GM19467 (cell line): ENCODE measurements around the gene DKC1.
A peak's percentile ranks its signal among the peaks of the same experiment; 100 is the strongest.
"Not testable (repeated sequence)": the region's sequence is repeated elsewhere in the genome, so short reads cannot be mapped to it uniquely, and the experiment has no call there.

Experiments
- ATAC-seq: cut with Tn5 transposase; IDR thresholded peaks from one replicate; pipeline ENCODE4 v1.9.1; 2021; ENCODE audit warnings: mild to moderate bottlenecking, moderate library complexity; ENCODE audit not compliant: unreplicated experiment

DKC1 gene

DNA sequence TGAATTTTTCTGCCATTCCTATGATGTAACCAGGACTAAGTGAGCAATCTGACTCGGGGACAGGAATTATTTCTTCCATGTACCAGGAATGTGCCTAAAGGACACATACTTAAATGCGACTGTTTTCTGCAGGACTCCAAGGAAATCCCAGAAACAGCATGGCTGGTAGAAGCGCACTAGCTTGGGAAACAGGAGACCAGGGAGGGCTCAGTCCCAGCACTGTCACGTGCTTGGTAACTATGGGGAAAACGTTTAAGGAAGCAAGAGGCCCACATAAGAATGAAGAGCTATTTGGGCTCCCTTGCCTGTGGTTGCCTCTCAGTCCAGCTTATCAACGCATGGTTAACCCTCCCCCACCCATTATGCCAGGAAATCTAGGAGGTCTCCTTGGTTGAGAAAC lies 23.1 kb downstream of the DKC1 start:
- ATAC-seq: no peak

GRCh38 chrX:154791467-154791866 lies 28.8 kb downstream of the DKC1 start:
- ATAC-seq: no peak

GRCh38 chrX:154791939-154792338 lies 29.3 kb downstream of the DKC1 start:
- ATAC-seq: no peak

GRCh38 chrX:154793084-154793795 lies 30.6 kb downstream of the DKC1 start:
- no peak for ATAC-seq

- ATAC-seq: no peak
These were observed 32.4 kb downstream of the DKC1 start for GRCh38 chrX:154795016-154795415.

- no peak for ATAC-seq
These were observed 34.3 kb downstream of the DKC1 start for GRCh38 chrX:154797006-154797405.

DNA sequence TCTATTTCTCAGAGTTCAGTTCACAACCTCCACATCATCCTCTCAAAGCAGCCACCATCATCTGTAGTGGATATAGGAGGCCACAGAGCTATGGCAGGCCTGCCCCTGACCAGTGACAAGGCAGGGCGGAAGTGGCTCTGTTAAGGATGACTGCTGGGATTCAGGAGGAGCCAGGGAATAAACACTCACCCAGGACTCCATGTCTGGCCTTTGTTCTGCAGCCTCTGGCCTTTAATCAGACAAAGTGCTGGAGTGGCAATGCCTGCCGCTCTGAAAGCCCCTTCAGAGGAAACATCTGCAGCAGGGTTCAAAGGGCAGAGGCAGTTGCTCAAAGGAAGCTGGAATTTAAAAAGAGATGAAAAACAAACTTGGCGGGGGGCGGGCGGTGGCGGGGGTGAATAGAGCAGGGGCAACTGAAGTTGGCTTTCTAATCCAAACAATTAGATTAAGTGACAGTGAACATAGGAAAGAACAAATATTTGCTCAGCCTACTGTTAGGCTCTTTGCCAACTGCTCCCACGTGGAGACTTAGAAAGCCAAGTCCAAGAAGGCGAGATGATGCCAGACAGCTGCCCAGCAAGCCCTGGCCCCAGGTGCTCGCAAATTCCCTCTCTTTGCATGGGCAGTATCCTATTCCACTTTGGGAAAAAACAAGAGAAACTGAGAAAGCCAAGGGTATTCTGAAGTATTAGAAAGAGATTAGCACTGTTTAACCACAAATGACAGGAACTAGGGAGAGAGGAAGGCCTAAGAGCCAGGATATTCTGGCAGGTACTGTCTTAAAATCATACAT lies 37.1 kb downstream of the DKC1 start:
- no peak for ATAC-seq

- no peak for ATAC-seq
These were observed 38.0 kb downstream of the DKC1 start for GRCh38 chrX:154800478-154801210.

- no peak for ATAC-seq
These were observed 40.3 kb downstream of the DKC1 start for GRCh38 chrX:154802947-154803346.

DNA sequence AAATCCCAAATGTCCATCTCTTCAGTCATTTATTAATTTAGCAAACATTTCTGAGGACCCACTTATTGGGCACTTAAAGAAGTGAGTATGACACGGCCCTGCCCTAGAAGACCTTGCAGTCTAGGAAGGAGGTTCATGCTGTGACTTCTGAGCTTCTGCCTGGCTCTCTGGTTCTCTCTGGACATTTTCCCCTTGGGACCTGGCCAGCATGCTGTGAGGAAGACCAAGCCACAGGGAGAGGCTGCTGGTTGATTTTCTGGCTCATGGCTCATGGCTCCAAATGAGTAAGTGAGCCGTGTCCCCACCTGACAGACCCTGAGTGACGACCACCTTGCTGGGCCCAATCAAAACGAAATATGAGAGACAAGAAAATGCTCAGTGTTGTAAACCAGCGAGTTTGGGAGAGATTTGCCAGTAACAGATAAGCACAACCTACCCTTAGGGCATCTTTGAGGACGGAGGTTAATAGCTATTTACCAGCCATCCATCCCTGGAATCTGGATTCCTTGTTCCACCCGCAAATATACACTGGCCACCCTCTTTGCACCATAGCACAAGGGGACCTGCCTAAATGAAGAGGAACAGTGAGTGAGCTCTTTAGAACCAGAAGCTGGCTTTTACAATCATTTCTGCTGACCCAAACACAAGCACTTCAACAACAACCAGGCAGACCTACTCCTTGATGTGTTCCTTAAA lies 41.7 kb downstream of the DKC1 start:
- ATAC-seq: no peak

GRCh38 chrX:154804957-154805695 lies 42.5 kb downstream of the DKC1 start, which contains the start of gene MPP1:
Gene MPP1 (minus strand): TSS chrX:154805485. CDS start chrX:154805373, 112 bp downstream.
- peak; percentile 83 for ATAC-seq

- no peak for ATAC-seq
These were observed 43.0 kb downstream of the DKC1 start for GRCh38 chrX:154805696-154806091.

GRCh38 chrX:154806837-154807501 lies 44.3 kb downstream of the DKC1 start:
- ATAC-seq: no peak

- no peak for ATAC-seq
These were observed 47.4 kb downstream of the DKC1 start for GRCh38 chrX:154809939-154810665.

GRCh38 chrX:154812341-154813101 lies 49.9 kb downstream of the DKC1 start:
- ATAC-seq: no peak

GRCh38 chrX:154813801-154814200 lies 51.1 kb downstream of the DKC1 start:
- no peak for ATAC-seq

DNA sequence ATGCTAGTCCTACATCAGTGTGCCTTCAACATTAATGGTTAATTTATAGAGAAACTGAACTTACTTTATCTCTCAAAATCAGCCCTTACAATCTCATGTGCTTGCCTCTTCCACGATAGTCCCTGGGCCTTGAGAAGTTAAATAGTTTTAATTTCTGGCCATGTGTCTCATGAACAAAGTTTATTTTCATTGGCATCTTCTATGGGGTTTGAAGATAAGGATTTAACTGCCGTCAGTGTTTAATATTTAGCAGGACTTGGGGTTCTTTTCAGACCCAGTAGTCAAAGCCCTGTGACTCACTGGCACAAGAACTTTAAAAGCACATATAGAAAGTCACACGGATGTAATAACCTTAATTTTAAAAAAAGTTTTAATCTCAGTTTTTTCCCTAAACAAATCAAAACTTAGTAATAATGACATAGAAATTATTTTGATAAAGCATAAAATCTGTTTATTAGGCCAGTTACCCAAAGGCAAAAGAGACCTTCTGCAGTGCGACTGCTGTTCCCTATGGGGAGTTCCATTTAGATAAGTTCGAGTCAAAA lies 52.7 kb downstream of the DKC1 start:
- ATAC-seq: no peak

DNA sequence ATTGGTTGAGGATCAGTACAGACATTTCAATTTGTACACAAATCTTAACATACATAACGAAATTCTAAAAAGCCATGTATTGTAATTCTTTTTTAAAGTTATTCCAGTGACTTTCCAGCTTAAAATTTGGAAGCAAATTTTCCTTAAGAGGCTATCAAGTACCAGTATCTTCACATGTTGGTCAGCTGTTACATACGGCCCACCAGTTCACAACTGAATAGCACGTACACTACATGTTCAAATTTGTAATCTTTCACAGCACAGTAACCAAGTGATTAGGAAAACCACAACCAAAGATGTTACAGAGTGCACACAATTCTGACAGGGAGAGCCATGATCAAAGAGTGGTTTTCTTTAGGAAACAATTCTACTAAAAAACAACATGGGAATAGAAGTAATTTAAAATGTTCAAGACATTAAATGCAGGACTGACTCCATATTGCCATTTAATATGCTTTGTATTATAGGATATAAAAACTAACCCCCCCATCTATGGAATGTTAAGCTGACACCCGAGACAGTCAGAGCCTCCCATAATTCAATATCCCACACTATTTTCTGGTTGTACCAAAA lies 53.7 kb downstream of the DKC1 start:
- ATAC-seq: not testable (repeated sequence)
